Myocyte (in vitro differentiated cells): ENCODE data around the gene DDX41. TPM values are rescaled to one million over a fixed set of nuclear protein-coding genes. Genes with fewer than 3 reads are reported as not detected.
A peak's percentile ranks its signal among the peaks of the same experiment; 100 is the strongest.

ENCODE experiments used
- DNase-seq: peaks from one replicate; pipeline ENCODE4 v3.0.0-alpha.2; 2012; ENCODE audit warnings: low read depth
- total RNA-seq: library from RNA; depleted of rRNA; stranded (reverse); fragments of >200 nt; gene quantifications from 2 replicates; pipeline ENCODE4 v1.2.3, GENCODE V29; 2014

DDX41 gene
- total RNA-seq, 1 donor from 2014 or later, result 87.2 TPM

- no peak for DNase-seq
Measured at GRCh38 chr5:177513500-177513899, 3.3 kb downstream of the DDX41 start.

DNA sequence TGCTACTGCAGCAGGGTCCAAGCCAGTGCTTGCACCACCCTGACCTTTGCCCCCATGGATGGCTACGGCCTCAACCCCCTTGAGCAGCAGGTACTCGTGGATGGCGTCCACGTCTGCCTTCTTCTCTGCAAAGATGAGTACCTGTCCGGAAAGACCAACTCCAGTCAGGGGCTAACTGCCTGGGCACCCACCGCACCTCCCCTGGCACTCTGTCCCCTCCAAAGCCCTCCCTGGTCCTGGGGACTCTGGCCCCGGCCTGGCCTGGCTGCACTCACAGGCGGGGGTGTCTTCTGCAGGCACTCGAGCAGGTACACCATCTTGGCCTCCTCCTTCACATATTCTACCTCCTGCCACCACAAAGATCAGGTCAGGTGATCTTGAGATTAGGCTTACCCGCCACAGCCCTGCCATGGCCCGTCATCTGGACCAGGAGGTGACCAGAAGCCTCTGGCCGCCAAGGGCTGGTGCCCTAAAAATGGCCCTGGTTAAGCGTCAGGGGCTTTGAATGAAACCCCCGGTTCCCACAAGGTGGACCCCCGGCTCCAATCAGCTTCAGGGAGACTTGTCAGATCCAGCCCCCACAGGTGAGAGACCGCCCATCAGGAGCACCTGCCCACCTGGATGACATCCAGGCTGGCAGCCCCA, 3.9 kb downstream of the DDX41 start:
- no peak for DNase-seq

DNA sequence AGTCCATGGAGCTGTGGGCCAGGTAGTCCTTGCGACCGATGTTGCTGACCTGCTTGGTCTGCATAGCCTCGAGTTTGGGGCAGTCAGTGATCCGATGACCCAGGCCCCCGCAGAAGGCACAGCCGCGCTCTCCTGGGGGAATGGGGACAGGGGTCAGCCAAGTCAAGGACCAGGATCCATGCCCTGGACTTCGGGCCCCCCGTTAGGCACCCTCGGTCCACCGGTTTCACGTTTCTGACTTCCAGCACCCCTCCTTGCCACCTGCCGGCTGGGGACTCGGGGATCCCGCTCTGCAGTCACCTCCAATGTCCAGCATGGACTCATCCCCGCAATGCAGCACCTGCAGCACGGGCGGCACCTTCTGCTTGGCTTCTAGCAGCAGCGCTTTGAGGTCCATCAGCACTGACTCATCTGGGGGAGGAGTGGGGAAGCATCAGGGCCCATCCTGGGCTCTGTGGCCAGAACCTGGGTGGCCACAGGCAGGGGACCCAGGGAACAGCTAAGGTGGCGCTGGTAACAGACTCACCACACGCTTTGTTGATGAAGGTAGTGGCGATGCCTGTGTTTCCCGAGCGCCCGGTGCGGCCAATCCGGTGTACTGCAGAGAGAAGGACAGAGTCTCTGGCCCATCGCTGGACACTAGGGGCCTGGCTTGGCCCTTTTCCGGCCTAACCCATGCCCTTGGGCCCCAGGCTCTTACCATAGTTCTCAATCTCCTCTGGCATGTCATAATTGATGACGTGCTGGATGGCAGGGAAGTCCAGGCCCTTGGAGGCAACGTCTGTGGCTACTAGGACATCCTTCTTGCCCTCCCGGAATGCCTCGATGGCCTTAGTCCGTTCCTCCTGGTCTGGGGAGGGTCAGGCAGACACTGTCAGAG, 4.7 kb downstream of the DDX41 start:
- no peak for DNase-seq

- no peak for DNase-seq
Measured at GRCh38 chr5:177511181-177511580, 5.6 kb downstream of the DDX41 start.

DNA sequence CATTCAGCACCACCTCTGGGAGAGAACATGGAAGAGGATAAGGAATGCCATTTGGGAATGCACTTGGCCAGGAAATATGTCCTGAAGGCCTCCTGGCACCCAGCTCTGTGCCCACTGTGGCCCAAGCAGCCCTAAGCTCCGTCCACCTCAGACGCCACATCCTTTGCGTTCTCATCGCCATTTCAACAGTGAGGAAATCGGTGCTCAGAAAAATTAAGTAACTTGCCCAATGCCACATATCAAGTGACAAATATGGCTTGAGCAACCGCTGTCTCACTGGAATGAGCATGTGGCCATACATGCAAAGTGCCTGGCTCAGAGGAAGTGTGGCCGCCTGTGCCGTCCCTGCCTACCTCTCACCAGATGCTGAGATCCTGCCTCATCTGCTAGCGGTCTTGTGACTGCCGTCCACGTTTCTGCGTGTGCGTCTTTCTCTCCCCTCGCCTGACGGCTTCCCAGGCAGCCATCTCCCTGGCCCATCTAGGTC, 6.2 kb downstream of the DDX41 start:
- DNase-seq, result no peak

- no peak for DNase-seq
Measured at GRCh38 chr5:177509991-177510566, 6.7 kb downstream of the DDX41 start.

GRCh38 chr5:177509381-177509951, 7.3 kb downstream of the DDX41 start, which contains the start of gene DOK3:
Gene DOK3, minus strand, starts transcription at chr5:177509826. Its CDS starts 286 bp downstream, at chr5:177509540.
- peak; percentile 76 for DNase-seq

GRCh38 chr5:177508837-177509236, 7.9 kb downstream of the DDX41 start:
- DNase-seq, result no peak

DNA sequence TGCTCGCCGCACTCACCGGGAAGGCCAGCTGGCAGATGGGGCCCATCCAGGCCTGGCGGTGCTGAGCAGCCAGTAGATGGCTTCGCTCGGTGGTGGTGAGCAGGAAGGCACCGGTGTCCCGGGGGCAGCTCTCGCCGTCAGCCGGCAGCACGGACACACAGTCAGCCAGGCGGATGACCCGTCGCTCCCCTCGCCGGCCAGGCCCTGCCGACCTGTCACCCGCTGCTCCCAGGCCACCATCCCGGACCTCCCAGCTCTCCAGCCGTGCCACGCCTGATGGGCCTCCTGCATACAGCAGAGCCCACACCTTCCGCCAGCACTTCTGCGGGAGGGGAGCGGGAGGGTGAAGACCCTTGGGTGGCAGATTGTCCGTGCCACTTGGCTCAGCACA, 8.5 kb downstream of the DDX41 start:
- DNase-seq, result no peak

DNA sequence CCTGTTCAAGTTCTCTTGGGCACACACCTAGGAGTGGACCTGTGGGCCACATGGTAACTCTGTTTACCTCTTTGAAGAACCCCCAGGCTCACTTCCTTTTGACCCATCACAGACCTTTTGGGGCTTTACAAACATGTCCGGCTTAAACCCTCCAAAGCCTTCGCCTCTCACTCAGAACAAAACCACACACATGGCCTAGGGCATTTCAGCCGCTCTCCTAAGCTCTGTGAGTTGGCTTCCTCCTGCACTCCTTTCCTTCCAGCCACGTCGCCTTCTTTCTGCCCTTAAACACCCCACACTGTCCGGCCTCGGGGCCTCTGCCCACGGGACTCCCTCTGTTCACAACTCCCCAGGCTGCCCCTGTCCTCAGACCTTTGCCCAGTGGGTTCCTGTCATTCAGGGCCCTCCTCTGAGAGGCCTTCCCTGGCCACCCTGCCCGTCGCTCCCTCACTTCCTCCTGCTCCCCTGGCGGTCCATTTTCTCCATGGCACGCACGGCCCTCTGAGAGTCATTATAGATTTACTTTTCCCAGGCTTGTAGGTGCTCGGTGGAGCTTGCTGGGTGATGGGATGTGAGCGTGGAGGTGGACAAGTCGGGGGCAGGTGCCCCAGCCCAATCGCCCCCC, 9.1 kb downstream of the DDX41 start:
- no peak for DNase-seq

GRCh38 chr5:177507165-177507564, 9.6 kb downstream of the DDX41 start:
- no peak for DNase-seq

DNA sequence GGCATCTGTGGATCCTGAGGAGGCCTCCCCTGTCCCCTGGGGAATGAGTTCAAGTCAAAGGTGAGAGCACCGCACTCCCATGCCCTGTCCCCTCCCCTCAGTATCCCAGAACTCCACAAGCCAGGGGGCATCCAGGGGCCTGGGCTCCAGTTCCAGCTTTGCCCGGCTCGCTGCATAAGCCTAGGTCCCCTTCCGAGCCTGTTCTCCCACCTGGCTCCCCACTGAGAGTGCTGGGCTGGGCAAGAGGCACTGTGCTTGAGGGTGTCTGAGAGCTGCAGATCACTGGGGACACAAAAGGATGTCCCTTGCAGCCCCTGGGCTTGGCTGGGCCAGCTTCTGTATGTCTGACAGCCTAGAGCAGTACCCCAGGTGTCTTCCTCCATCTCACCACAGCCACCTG, 11.7 kb downstream of the DDX41 start:
- DNase-seq, result no peak

GRCh38 chr5:177504086-177505056, 12.4 kb downstream of the DDX41 start:
- no peak for DNase-seq

GRCh38 chr5:177503351-177504085, 13.2 kb downstream of the DDX41 start:
- no peak for DNase-seq

- no peak for DNase-seq
Measured at GRCh38 chr5:177502886-177503285, 13.9 kb downstream of the DDX41 start.

GRCh38 chr5:177501874-177502678, 14.7 kb downstream of the DDX41 start:
- no peak for DNase-seq

DNA sequence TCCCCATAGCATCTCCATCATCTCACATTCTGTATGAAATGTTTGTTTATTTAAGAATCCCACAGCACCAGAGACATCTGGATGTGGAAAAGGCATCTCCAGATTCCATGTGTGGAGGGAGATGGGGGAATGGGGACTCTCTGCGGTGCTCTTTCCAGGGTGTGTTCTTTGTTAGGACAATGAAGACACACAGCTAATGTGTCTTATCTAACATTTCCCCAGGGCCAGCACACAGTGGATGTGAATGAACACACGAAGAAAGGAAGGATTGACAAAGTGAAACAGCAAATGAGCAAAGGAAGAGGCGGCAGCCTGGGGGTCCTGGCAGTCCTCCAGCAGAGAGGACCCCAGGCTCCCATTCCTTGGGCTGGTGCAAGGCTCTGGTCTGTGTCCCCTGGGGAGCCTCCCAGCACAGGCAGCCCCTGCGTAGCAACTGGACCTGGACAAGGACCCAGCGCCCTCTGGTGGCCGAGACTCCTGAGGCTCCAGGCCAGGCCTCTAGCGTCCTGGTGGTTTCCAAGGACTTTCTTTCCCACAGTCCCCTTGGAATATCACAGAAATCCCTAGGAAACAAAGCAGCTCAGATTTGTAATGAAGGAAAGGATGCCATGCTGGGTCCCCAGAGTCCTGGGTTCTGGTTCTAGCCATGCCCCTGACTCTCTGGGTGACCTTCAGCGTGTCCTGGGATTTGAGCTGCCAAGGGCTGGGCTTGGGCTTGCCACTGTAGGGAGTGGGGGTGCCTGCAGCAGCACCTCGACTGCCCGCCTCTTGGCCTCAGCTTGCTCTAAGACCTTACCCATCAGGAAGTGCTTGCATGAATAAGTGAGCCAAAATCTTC, 15.9 kb downstream of the DDX41 start:
- peak; percentile 91 for DNase-seq

- DNase-seq, result no peak
Measured at GRCh38 chr5:177499842-177500241, 16.9 kb downstream of the DDX41 start.
